Hippocampal formation (tissue), 2 donors: ENCODE results near the gene IL11.
A peak's percentile ranks its signal among the peaks of the same experiment; 100 is the strongest.
"Not testable (repeated sequence)": the region's sequence is repeated elsewhere in the genome, so short reads cannot be mapped to it uniquely, and the experiment has no call there.

Experiments used
- DNase-seq, 2 donors: peaks; one replicate each; lab custom pipeline; 2025; lab: John Stamatoyannopoulos, UW

The IL11 gene

DNA sequence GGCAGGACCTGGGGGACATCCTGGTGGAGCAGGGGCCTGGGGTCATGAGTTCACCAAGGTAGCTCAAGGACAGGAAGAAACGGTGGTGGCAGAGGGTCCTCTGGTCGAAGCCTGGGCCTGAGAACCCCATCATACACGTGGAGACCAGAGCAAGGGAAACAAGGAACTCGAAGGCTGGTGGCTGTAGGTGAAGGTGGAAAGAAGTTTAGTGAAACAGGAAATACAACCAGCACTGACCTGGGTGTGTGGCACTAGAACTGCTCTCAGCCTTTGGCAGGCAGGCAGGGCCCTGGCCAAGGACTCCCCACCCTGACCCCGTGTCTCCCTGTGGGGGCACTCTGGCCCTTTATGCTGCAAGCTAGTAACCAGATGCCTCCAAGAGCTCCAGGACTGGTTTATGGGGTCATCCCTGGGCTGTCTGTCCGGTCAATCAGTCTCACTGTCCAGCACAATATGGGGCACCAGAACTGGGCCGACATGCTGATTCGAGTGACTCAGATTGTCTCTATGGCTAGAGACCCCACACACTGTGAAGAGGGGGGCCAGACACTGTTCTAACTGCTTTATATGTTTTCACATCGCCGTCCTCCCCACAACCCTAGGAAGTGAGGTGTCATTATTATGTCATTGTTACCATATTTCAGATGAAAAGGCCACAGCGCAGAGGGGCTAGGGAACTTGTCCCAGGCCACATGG lies 19.5 kb downstream of the IL11 start:
- DNase-seq, result no peak

DNA sequence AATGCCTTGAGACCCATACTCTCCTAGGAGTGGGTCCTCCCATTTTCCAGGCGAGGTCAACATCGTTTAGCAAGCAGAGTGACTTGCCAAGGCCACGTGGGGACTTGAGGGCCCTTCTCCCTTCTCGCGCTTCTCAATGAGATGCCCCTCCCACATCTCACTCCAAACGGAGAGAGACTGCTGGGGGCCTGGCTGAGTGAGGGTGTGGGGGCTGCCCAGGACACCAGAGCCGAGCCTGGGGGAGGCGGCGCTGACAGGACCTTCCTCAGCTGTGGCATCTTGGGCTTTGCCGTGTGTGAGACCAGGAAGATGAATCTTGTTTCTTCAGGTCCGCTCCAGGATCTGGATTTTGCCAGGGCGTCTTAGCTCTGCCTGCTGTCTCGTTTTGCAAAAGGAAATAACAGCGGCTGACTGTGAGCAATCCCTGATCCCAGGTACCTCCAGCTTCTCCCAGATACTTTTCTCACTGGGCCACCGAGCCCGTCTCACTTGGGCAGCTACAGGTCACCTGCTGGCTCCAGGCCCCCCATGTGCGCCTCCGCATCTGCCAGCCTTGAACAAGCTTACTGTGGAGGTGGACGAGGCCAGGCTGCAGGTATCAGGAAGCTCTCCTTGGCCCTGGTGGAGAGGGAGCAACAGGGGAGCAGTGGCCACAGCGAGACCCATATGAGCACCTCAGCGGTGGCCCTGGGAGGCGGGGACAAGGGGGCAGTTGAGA lies 21.8 kb downstream of the IL11 start:
- no peak for DNase-seq

DNA sequence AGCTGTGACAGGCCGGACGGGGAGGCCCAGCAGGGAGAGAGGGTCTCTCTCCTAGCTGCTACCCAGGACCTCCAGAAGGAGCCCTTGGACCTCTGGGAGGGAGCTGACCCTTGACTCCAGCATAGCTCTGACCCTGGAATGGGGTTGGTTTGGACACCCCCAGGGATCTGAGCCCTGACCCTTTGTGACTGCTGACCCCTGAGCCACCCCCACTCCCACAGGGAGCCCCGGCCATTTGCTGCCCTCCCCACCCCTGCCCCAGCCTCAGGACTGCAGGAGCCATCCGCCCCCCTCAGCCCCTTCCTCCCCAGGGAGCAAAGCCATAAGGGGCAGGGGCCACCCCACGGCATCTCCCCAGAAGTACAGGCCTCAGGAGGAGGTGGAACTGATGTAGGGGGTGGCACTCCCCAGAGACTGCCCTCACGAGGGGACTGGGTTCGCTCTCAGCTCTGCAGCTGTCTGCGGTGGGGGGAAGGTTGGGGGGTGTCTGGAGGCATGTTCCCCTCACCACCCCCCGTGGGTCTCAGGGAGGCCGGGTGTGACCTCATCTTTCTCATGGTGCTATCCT lies 22.7 kb downstream of the IL11 start:
- no peak for DNase-seq

DNA sequence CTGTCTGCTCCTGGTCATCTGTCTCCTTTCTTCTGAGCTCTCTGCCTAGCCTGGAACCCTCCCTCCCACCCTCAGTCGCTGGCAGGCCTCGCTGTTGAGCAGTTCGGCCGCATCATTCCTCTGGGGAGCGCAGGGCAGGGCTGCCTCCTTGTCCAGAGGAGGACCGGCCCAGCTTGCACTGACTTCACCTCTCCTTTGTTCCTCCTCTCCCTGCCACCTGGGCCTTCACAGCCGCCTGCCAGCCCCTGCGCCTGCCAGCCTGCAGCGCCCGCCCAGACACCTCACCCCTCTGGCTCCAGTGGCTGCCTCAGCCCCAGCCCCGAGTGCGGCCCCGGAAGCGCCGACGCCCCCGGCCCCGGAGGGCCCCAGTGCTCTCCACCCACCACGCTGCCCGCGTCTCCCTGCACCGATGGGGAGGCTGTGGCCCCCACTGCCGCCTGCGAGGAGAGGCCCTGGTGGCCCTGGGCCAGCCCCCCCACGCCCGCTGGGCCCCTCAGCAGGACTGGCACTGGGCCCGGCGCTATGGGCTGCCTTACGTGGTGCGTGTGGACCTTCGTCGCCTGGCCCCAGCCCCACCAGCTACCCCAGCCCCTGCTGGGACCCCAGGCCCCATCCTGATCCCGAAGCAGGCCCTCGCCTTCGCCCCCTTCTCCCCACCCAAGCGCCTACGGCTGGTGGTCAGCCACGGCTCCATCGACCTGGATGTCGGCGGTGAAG lies 23.4 kb downstream of the IL11 start:
- no peak for DNase-seq

DNA sequence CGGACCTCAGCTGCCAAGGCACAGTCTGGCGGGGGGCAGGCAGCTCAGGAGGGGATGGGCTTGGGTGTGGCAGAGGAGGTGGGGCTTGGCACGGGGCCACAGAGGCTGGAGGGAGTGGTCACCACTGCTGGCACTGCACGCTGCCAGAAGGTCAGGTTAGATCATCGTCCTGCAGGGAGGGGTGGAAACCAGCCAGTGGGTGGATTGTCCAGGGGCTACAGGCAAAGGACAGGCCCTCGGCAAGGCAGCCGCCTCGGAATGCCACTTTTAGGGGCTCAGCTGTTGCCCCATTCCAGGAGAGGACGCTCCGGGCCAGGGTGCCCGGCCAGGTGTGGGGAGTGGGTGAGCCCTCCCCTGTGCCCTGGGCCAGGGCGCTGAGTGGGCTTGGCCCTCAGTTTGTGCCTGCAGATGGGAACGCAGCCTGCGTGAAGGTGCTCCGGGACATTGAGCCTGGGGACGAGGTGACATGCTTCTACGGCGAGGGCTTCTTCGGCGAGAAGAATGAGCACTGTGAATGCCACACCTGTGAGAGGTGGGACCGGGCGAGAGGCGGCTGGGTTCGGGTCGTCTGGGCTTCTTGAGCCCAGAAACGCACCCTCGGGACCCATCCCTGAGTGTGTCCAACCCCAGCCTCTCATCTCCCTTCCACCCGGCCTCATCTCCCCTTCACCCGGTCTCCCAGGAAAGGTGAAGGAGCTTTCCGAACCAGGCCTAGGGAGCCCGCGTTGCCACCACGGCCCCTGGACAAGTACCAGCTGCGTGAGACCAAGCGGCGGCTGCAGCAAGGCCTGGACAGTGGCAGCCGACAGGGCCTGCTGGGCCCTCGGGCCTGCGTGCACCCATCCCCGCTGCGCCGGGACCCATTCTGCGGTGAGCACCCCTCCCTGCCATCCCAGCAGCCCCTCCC lies 24.2 kb downstream of the IL11 start:
- no peak for DNase-seq

DNA sequence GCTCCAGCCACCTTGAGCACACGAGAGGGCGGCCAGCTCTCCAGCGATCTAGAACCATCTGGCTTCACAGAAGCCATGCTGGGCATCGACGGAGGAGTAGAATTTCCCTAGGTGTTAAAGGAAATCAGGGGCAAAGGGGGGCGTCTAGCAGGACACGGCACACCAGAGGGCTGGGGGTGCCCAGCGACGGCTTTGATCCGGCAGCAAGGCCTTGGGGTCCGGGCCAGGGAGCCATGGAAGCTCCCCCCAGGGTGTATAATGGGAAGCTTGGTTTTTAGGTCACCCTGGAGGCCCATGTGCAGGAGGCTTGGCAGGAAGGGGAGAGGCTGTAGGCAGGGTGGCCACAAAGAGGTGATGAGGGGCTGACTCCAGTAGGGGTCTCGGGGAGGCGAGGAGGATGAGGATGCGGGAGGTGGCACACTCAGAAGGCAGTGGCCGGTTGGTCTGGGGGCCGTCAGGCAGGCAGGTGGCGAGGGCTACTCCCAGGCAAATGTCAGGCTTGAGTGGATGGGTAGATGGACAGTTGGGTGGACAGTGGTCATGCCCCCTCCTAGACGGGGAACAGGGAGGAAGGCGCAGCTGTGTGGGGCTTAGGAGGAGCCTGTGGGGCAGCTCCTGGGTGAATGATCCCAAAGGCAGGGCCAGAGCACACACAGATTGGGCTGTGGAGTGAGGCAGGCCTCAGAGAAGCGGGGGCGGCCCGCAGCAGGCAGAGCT lies 25.0 kb downstream of the IL11 start:
- DNase-seq, result no peak

DNA sequence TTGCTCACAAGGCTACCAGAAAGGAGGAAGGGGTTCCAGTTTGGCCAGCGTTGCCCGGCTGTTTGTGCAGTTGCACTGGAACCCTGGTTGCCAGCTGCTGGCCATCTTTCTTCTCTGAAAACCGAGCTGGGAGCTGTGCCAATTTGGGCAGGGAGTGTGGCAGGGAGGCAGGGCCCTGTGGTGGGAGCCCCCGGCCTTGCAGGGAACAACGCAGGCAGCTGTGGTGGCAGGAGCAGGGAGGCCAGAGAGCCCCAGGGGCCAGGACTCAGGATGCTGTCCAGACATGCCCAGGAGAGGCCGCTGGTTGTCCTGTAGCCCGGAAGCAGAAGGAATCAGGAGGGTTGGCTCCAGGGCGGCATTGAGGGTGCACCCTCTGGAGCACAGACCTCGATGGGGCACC lies 25.8 kb downstream of the IL11 start:
- peak in 1 of 2 donors; percentile 70 for DNase-seq

DNA sequence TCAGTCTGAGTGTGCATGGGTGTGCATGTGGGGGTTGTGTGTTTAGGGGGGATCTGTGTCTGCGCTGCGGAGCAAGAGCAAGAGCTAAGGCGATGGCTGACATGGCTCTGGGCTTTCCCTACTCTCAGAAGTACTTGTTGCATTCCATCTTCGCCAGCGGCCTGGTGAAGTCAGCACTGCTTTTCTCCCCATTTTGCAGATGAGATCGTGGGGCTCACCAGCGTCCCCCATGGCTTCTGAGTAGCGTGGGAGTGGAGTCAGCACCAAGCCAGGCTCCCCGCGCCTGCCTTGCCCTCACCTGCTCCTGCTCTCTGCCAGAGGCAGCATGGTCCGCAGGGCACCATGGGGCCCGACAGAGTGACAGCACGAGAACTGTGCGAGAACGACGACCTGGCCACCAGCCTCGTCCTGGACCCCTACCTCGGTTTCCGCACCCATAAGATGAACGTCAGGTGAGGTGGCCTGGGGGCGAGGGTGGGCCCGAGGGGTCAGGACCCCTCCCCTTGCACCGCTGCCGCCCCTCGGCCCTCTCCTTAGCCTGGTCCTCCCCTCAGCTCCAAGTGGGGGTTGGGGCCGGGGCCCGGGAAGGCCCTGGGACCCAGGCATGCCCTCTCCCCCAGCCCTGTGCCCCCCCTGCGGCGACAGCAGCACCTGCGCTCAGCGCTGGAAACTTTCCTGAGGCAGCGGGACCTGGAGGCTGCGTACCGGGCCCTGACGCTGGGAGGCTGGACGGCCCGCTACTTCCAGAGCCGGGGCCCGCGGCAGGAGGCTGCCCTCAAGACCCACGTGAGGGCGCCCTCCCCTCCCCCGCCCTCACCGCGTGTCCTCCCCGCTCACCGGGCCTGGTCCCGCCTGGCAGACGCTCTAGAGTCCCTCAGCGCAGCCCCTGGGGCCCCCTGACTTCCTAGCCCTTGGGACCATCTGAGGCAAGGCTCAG lies 28.4 kb downstream of the IL11 start:
- no peak for DNase-seq

DNA sequence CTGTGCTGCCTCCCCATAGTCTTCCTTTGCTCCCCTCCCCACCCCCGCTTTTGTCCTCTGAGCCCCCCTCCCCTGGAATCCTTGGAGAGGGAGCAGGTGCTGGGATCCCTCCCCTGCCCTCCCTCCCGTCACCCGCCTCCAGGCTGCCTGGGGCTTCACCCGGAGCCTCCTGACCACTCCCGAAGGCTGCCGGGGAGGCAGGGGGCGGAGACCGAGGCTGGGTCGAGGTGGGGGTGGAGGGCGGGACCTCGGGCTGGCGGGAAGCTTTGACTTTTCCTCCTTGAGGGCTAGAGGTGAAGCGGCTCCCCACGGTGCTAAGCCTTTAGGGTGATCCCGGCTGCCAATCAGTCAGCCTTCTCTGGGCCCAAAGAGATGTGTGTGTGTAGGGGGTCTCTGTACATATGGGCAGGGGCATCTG lies 29.1 kb downstream of the IL11 start:
- DNase-seq, result no peak

DNA sequence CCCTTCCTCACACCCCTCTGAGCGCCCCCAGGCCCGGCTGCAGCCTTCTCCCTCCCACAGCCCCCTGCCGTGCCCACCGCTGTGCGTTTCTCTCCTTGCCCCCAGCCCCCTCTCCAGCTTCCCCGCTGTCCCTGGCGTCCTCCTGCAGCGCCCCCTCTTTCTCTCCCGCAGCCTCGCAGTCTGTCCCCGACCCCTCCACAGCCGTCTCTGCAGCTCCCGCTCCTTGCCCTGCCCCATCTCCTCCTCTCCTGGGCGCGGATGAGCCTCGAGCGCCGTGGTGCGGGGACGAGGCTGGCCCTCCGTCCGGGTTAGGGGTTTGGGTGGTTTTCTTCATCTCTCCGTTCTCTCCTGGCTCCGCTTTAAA lies 29.5 kb downstream of the IL11 start:
- DNase-seq, result no peak

DNA sequence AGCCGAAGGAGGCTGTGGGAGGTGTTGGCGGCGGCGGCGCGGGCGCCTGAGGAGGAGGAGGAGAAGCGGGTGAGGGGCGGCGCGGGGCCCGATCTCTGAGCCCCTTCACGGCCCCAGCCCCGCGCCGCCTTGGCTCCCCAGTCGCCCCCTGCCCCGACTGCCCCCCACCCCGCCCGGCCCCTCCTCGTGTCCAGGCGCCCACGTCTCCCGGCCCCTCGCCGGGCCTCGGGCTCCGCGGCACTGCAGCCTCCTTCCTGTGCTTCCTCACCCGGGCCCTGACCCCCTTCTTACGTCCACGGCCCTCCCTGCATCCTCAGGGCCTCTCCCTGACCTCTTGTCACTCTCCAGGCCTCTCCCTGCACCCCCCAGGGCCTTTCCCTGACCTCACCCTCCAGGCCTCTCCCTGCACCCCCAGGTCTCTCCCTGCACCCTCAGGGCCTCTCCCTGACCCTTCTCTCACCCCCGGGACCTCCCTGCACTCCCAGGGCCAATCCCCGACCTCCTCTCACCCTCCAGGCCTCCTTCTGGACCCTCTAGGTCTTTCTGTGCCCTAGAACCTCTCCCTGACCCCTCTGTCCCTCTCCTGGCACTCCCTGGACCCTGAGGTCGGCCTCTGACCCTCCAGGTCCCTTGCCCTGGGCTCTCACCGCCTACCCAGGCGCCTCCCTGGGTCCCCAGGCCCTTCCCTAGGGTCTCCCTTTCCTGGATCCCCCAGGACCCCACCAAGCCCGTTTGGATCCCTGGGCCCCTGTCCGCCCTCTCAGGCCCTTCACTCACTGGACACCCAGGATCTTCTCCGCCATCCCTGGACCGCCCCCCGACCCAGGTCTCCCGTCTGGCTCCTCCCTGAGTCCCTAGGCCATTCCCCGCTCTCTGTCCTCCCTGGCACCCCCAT lies 30.1 kb downstream of the IL11 start:
- DNase-seq, result no peak

DNA sequence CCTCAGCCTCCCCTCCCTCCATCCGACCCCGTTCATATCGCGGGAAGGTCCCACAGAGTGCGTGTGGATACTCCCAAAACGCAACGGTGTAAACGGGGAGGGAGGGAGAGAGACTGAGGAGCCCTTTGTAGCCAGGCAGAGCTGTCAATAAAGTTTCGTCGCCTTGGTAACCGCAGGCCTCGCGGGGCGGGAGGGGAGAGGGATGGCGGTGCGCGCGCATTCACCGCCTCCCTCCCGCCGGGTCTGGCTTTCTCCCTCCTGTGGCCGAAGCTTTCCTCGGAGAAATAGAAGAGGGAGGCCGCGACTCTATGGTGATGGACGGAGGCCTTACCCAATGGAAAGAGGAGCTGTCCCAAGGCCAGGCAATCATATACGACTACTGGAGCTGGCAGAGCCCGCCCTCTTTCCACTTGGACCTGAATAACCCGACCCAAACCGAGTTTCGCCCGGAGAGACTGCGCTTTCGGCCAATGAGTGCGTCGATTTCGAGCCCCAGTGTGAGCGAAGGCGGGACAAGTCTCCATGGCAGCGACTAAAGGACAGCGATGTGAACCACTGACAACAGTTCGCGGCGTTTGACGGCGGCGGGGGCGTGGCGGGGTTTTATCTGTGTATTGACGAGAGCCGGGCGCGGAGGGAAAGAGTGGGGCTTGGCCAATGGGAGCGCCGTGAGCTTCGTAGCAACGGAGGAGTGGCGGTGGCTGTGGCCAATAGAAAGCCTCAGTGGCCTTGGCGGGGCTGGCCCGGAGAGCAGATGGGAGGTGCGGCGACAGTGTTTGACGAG lies 31.0 kb downstream of the IL11 start, which contains the start of gene KMT5C:
Gene KMT5C, plus strand, starts transcription at position 772 of the 784 bp plus-strand sequence. CDS start 2,061 bp downstream, outside the sequence.
- DNase-seq, result peak; percentile 100

DNA sequence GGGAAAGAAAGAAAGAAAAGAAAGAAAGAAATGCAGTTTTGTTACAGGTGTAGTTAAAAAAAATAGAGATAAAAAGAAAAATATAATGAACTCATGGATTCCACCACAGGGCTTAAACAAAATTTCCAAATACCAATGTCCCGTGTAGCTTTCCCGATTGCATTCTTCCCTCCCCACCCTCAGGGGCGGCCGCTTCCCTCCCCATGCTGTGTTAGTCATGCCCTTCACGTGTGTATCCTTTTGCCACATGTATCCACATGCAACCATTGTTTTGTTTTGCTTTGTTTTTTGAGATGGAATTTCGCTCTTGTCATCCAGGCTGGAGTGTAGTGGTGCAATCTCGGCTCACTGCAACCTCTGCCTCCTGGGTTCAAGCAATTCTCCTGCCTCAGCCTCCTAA lies 34.2 kb downstream of the IL11 start:
- no peak for DNase-seq

DNA sequence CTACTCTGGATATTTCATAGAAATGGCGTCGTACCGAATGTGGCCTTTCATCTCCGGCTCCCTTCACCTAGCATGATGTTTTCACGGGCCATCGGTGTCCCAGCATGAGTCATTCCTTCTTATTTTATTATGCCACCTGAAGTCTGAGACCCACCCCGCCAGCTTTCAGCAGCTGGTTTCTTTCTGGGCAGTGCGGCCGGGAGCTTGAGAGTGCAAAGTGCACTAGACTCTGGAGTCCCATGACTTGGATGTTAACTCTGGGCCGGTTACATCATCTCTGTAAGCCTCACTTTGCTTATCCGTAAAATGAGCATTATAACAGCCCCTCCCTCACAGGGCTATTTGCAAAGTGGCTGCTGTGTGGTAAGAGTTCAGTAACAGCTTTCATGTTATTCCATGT lies 36.4 kb downstream of the IL11 start:
- no peak for DNase-seq

DNA sequence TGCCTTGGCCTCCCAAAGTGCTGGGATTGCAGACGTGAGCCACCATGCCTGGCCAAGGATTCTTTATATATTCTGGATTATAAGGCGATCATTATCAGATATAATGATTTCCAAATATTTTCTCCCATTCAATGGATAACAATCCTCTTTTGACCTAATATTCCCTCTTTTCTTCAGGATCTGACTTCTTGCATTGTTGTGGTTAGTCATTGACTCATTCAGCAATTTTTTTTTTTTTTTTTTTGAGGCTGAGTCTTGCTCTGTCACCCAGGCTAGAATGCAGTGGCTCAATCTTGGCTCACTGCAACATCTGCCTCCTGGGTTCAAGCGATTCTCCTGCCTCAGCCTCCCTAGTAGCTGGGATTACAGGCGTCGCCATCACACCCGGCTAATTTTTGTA lies 40.5 kb downstream of the IL11 start:
- not testable (repeated sequence) for DNase-seq

DNA sequence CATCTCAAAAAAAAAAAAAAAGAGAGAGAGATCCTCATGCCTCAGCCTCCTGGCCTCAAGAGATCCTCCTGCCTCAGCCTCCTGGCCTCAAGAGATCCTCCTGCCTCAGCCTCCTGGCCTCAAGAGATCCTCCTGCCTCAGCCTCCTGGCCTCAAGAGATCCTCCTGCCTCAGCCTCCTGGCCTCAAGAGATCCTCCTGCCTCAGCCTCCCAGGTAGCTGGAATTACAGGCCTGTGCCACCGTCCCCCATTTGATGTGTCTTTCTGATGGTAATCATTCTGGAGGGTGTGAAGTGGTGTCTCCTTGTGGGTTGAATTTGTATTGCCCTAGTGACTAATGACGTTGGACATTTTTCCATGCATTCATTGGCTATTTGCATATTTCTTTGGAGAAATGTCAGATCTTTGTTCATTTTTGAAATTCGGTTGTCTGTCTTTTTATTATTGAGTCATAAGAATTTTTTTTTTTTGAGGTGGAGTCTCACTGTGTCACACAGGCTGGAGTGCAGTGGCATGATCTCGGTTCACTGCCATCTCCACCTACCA lies 41.4 kb downstream of the IL11 start:
- not testable (repeated sequence) for DNase-seq

DNA sequence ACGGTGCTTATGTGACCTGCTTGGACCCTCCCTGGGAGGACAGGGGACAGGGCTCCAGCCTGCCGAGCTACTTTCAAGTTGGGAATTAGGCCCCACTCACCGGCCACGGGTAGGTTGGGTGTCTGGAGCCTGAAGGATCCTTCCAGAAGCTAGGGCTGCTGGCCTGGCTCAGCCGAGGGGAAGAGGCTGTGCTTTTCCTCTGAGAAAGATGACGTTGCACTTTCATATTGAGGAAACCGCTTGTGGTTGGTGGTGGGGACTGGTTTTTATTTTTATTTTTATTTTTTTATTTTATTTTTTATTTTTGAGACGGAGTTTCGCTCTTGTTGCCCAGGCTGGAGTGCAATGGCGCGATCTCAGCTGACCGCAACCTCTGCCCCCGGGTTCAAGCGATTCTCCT lies 45.1 kb downstream of the IL11 start, which contains the start of gene TMEM150B:
Gene TMEM150B, minus strand, starts transcription at position 170 of the 400 bp plus-strand sequence. CDS start 4,305 bp downstream, outside the sequence.
- DNase-seq, result no peak
